OCI-LY7 (cell line): ENCODE measurements around the gene NDUFC2. TPM values are rescaled to one million over a fixed set of nuclear protein-coding genes. Genes with fewer than 3 reads are reported as not detected.

ENCODE experiments used
- BruUV-seq: library from RNA; stranded (reverse); fragments of 400-500 nt; replicated peaks from 2 replicates; lab custom pipeline; 2021; lab: Mats Ljungman, UMichigan
- CTCF ChIA-PET: fragments of 300-600 bp; sonication (Branson Sonifier 250); formaldehyde crosslinking; loops from one replicate; lab custom pipeline; 2022; ENCODE audit warnings: antibody characterized with exemption; ENCODE audit not compliant: unreplicated experiment; lab: Charles Lee
- POLR2A ChIA-PET: fragments of 300-600 bp; sonication (Branson Sonifier 250); formaldehyde crosslinking; loops from one replicate; lab custom pipeline; 2022; ENCODE audit warnings: antibody characterized with exemption; lab: Charles Lee
- DNase-seq: peaks from one replicate; pipeline ENCODE4 v3.0.0-alpha.2; 2015; ENCODE audit warnings: low spot score
- H2AFZ ChIP-seq: fragments of 200-600 bp; sonication (generic), shearing (Covaris generic); 2 replicates; pipeline ENCODE4 v1.6.1; 2014; ENCODE audit warnings: mild to moderate bottlenecking, antibody characterized with exemption, low read length, moderate library complexity
- H3K27ac ChIP-seq: fragments of 200-600 bp; sonication (generic); 2 replicates; pipeline ENCODE4 v1.5.1; 2014; ENCODE audit warnings: mixed run types, low read depth, mild to moderate bottlenecking, moderate library complexity, low read length, inconsistent platforms; ENCODE audit not compliant: poor library complexity, severe bottlenecking
- H3K36me3 ChIP-seq: fragments of 200-600 bp; sonication (generic); 2 replicates; pipeline ENCODE4 v1.6.1; 2014; ENCODE audit warnings: mild to moderate bottlenecking, antibody characterized with exemption, low read length, moderate library complexity, mixed read lengths; ENCODE audit not compliant: insufficient read depth
- H3K4me1 ChIP-seq: fragments of 200-600 bp; sonication (generic); 2 replicates; pipeline ENCODE4 v1.5.1; 2014; ENCODE audit warnings: mild to moderate bottlenecking, low read length; ENCODE audit not compliant: insufficient read depth, poor library complexity, severe bottlenecking
- H3K4me2 ChIP-seq: fragments of 200-600 bp; sonication (generic); 2 replicates; pipeline ENCODE4 v1.6.1; 2014; ENCODE audit warnings: mild to moderate bottlenecking, low read length
- H3K4me3 ChIP-seq: fragments of 200-600 bp; sonication (generic); 2 replicates; pipeline ENCODE4 v1.5.1; 2014; ENCODE audit warnings: mild to moderate bottlenecking, low read depth, low read length; ENCODE audit not compliant: poor library complexity, severe bottlenecking
- H3K79me2 ChIP-seq: fragments of 200-600 bp; sonication (generic); 2 replicates; pipeline ENCODE4 v1.6.1; 2016; ENCODE audit warnings: low read depth, mild to moderate bottlenecking, low read length, moderate library complexity, mixed read lengths; ENCODE audit not compliant: insufficient read depth
- H3K9me2 ChIP-seq: fragments of 200-600 bp; sonication (generic); 2 replicates; pipeline ENCODE4 v1.6.1; 2016; ENCODE audit warnings: mild to moderate bottlenecking, low read length, mixed read lengths; ENCODE audit not compliant: insufficient read depth
- H3K9me3 ChIP-seq: fragments of 200-600 bp; sonication (generic); 2 replicates; pipeline ENCODE4 v1.6.1; 2014; ENCODE audit warnings: mild to moderate bottlenecking, mixed run types, low read length, mixed read lengths
- H4K20me1 ChIP-seq: fragments of 200-600 bp; sonication (generic); 2 replicates; pipeline ENCODE4 v1.6.1; 2014; ENCODE audit warnings: mild to moderate bottlenecking, antibody characterized with exemption, low read length, moderate library complexity, mixed read lengths; ENCODE audit not compliant: insufficient read depth
- EZH2phosphoT487 ChIP-seq: fragments of 200-600 bp; sonication (generic); IDR thresholded peaks from 2 replicates; pipeline ENCODE4 v1.6.1; 2018; ENCODE audit warnings: low read depth, borderline replicate concordance, mild to moderate bottlenecking, mixed run types, antibody characterized with exemption, low read length, moderate library complexity, mixed read lengths
- intact Hi-C: fragments of 100-400 bp; cut with micrococcal nuclease; formaldehyde crosslinking; loops from one replicate; pipeline ENCODE4 v1.10.0; 2022; ENCODE audit not compliant: unreplicated experiment
- total RNA-seq, 2 experiments: library from RNA; depleted of rRNA in 1 of 2; stranded (reverse); fragments of >200 nt in 1 of 2; shearing (Covaris generic) in 1 of 2; gene quantifications; 2 replicates each; pipeline ENCODE4 v1.2.3, GENCODE V29; 2014 to 2022
- TF ChIP-seq, protein P1 (sequence below): fragments of 200-600 bp; sonication (generic); conservative IDR thresholded peaks from 2 replicates; pipeline ENCODE4 v1.5.1; 2014; ENCODE audit warnings: mild to moderate bottlenecking, antibody characterized with exemption, low read length, moderate library complexity, mixed read lengths

The NDUFC2 gene
- total RNA-seq, 2 experiments from 2014 or later: 53.3 to 95.7 TPM

DNA sequence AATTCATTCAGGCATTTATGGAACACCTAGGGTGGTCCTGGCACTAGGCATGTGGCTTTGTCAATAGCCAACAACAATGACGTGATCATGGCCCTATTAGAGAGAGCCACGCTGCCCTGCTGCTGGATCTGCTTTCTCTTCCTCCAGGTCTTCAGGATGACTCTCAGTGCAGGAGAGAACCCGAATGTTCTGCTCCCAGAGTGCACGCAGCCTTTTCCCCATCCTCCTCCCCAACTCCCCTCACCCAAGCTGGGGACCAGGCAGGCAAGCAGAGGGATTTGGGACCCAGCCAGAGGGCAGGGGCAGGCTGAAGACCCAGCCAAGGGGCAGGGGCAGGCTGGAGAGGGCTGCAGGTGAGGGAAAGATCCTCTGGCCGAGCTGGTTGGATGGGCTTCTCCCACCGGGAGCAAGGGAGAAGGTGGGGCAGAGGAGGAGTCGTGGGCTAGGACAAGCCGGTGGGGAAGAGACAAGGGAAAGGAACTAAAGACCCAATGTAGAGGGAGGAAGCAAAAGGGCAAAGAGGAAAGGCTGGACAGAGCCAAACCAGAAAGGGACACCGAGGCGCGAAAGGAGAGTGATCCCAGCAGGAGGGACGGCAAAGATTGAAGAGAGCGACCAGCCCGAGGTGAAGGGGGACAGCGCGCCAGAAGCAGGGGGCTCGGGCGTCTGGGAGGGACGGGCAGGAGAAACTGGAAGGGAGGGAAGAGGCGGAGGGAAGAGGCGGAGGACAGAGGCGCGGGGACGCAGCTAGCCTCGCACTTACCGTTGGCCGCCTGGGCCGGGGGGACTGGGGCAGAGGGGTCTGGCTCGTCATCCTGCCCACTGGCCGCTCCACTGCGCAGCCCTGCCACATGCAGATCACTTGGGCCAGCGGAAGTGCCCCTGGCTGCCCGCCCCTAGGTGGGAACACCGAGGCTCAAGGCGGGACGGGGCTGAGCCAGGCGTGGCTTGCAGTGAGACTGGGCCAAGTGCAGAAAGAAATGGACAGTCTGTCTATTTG, 57.0 kb downstream of the NDUFC2 start, which contains the start of gene KCTD14:
Gene KCTD14 (minus strand): TSS at position 880 of the 1,000 bp plus-strand sequence. CDS start 27 bp downstream, at position 853.
- H3K4me3 ChIP-seq: no peak within 1 kb of the TSS
- DNase-seq: no peak
- H2AFZ ChIP-seq: no peak within 1 kb of the TSS

DNA sequence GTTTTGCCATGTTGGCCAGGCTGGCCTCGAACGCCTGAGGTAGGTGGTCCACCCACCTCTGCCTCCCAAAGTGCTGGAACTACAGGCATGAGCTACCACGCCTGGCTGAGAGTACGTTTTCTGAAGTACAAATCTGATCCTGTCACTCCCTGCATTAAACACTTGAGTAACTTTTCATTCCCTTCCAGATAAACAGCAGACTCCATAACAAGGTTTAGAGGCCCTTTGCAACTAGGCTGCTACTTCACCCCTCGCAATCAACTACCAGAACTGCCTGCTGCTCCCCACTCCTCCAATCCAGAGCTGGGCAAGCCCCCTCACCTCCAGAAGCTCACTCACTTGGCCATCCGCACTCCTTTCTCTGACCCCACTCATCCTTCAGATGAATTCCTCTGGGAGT, 58.1 kb downstream of the NDUFC2 start:
- Histone ChIP-seq H3K27ac (no peak overlapping the region), H3K36me3 (no peaks in the 10 kb centered on the region), H2AFZ (no peak overlapping the region), H3K9me3 (no peaks in the 10 kb centered on the region), H3K9me2 (no peaks in the 10 kb centered on the region), H3K4me3 (no peak overlapping the region), H3K79me2 (no peaks in the 10 kb centered on the region), H3K4me1 (no peaks in the 10 kb centered on the region), H3K4me2 (no peak overlapping the region), H4K20me1 (no peaks in the 10 kb centered on the region)
- TF ChIP-seq, protein P1, sequence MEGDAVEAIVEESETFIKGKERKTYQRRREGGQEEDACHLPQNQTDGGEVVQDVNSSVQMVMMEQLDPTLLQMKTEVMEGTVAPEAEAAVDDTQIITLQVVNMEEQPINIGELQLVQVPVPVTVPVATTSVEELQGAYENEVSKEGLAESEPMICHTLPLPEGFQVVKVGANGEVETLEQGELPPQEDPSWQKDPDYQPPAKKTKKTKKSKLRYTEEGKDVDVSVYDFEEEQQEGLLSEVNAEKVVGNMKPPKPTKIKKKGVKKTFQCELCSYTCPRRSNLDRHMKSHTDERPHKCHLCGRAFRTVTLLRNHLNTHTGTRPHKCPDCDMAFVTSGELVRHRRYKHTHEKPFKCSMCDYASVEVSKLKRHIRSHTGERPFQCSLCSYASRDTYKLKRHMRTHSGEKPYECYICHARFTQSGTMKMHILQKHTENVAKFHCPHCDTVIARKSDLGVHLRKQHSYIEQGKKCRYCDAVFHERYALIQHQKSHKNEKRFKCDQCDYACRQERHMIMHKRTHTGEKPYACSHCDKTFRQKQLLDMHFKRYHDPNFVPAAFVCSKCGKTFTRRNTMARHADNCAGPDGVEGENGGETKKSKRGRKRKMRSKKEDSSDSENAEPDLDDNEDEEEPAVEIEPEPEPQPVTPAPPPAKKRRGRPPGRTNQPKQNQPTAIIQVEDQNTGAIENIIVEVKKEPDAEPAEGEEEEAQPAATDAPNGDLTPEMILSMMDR: no peak
- TF ChIP-seq EZH2phosphoT487: no peak
- ChIA-PET POLR2A (no interaction called here), CTCF (interaction anchor here (0.5 kb wide), 1 partner anchor 121 kb away, joined by 4 read pairs; no protein-coding TSS in a partner anchor)
- no peak for DNase-seq
- intact Hi-C loops: no loop called here
- BruUV-seq: no TSS peak

More for the DNA sequence above, 57.0 kb downstream of the NDUFC2 start, which contains the start of gene KCTD14:
- no peaks in the 10 kb centered on the region for H4K20me1 ChIP-seq
- no peaks in the 10 kb centered on the region for H3K36me3 ChIP-seq
- no peaks in the 10 kb centered on the region for H3K4me1 ChIP-seq
- no peaks in the 10 kb centered on the region for H3K79me2 ChIP-seq
- H3K27ac ChIP-seq: no peak within 1 kb of the TSS
- POLR2A ChIA-PET: interaction anchor here (0.7 kb wide), 1 partner anchor 38 kb away, joined by 4 read pairs; no protein-coding TSS in a partner anchor
- no peaks in the 10 kb centered on the region for H3K9me3 ChIP-seq
- no peak within 1 kb of the TSS for H3K4me2 ChIP-seq
- CTCF ChIA-PET: interaction anchor here (0.6 kb wide), 1 partner anchor 91 kb away, joined by 3 read pairs; no protein-coding TSS in a partner anchor
- H3K9me2 ChIP-seq: no peaks in the 10 kb centered on the region
- intact Hi-C loops: no loop called here
- BruUV-seq: no TSS peak
- TF ChIP-seq, protein P1: no peak
- TF ChIP-seq EZH2phosphoT487: no peak
